Lung (tissue), 12 donors: ENCODE data around the gene MRNIP. TPM values are rescaled to one million over a fixed set of nuclear protein-coding genes. Genes with fewer than 3 reads are reported as not detected.

Experiments used
- ATAC-seq: fragments of 200-7000 bp; cut with Tn5 transposase; one replicate; pipeline ENCODE4 v1.9.1; 2020; ENCODE audit warnings: moderate number of reproducible peaks; ENCODE audit not compliant: insufficient read depth, low FRiP score
- DNase-seq, 3 donors: peaks; one replicate each; pipeline ENCODE4 v3.0.0-alpha.2; 2013 to 2017
- H3K27ac ChIP-seq, 2 donors: one replicate each; pipeline ENCODE4 v1.5.1; 2013; ENCODE audit warnings: mild to moderate bottlenecking in 2 of 2, moderate library complexity in 2 of 2, control low read depth in 1 of 2, inconsistent platforms in 1 of 2, low read depth in 1 of 2, low read length in 1 of 2
- H3K27me3 ChIP-seq, 3 donors: one replicate each; pipeline ENCODE4 v1.5.1; 2013; ENCODE audit warnings: low read length in 2 of 3; ENCODE audit not compliant: control insufficient read depth in 3 of 3, insufficient read depth in 3 of 3
- H3K36me3 ChIP-seq, 4 donors: one replicate each; pipeline ENCODE4 v1.5.1; 2013; ENCODE audit warnings: low read length in 4 of 4, mild to moderate bottlenecking in 1 of 4, moderate library complexity in 1 of 4; ENCODE audit not compliant: control insufficient read depth in 4 of 4, insufficient read depth in 4 of 4
- H3K4me1 ChIP-seq, 5 donors: one replicate each; pipeline ENCODE4 v1.5.1; 2013; ENCODE audit warnings: low read length in 5 of 5, mild to moderate bottlenecking in 2 of 5, moderate library complexity in 1 of 5; ENCODE audit not compliant: control insufficient read depth in 5 of 5, insufficient read depth in 5 of 5
- H3K4me3 ChIP-seq: one replicate; pipeline ENCODE4 v1.5.1; 2013; ENCODE audit warnings: mild to moderate bottlenecking, control low read depth, moderate library complexity
- H3K9ac ChIP-seq, 2 donors: one replicate each; pipeline ENCODE4 v1.5.1; 2013; ENCODE audit warnings: low read length in 2 of 2, control low read depth in 1 of 2; ENCODE audit not compliant: insufficient read depth in 1 of 2
- H3K9me3 ChIP-seq, 4 donors: one replicate each; pipeline ENCODE4 v1.5.1; 2013; ENCODE audit warnings: low read length in 3 of 4, mild to moderate bottlenecking in 1 of 4, moderate library complexity in 1 of 4; ENCODE audit not compliant: control insufficient read depth in 4 of 4, insufficient read depth in 3 of 4
- CTCF ChIP-seq: IDR thresholded peaks from 2 replicates; pipeline ENCODE4 v1.5.1; 2012; ENCODE audit warnings: mild to moderate bottlenecking; ENCODE audit errors: control extremely low read depth, extremely low read depth
- WGBS, 2 donors: extraction: QIAGEN DNeasy Blood & Tissue Kit; methylation state at CpG; one replicate each; pipeline ENCODE4 v1.1.7; 2013; 5-methylcytosine and 5-hydroxymethylcytosine counted together
- polyA plus RNA-seq, 2 donors: library from polyadenylated mRNA; stranded (reverse); fragments of 200-250 nt; gene quantifications; one replicate each; pipeline ENCODE4 v1.2.1, GENCODE V29; 2013
- total RNA-seq, 2 donors: library from RNA; depleted of rRNA in 1 of 2; stranded (reverse); fragments of >200 nt in 1 of 2; gene quantifications; one replicate each; pipeline ENCODE4 v1.2.1, GENCODE V29; 2014 to 2021
- donor health status: control.
- donor health status: control.
- donor health status: Bipolar disorder and iron deficiency.
- donor health status: healthy.
- donor health status: DM: yes; HTN: yes; CAD: no.

MRNIP gene
- total and polyA plus RNA-seq, 4 donors = 15.4 to 51.0 (median 35.4) TPM

GRCh38 chr5:179802950-179803562 is 55.6 kb downstream of the MRNIP start:
- peaks cover 0 to 34% (median 19%) of the 10 kb centered on the region in 4 donors for H3K36me3 ChIP-seq
- WGBS, 2 donors = 76 to 78% methylated on average over 11 of the region's 11 CpGs
- peaks cover 0 to 18% (median 7%) of the 10 kb centered on the region in 5 donors for H3K4me1 ChIP-seq
- no peak for TF ChIP-seq CTCF
- no peaks in the 10 kb centered on the region for H3K27me3 ChIP-seq
- H3K27ac ChIP-seq = no peak overlapping the region
- no peaks in the 10 kb centered on the region for H3K9me3 ChIP-seq
- DNase-seq = no peak
- ATAC-seq = no peak
- H3K4me3 ChIP-seq = no peak overlapping the region
- H3K9ac ChIP-seq = no peak overlapping the region

GRCh38 chr5:179802207-179802883 is 56.3 kb downstream of the MRNIP start:
- Histone ChIP-seq H3K4me3 (no peak overlapping the region), H3K27me3 (no peaks in the 10 kb centered on the region), H3K9ac (no peak overlapping the region), H3K27ac (no peak overlapping the region), H3K36me3 (peaks cover 0 to 39% (median 21%) of the 10 kb centered on the region in 4 donors), H3K9me3 (no peaks in the 10 kb centered on the region), H3K4me1 (peaks cover 0 to 16% (median 7%) of the 10 kb centered on the region in 5 donors)
- WGBS, 2 donors = 92 to 94% methylated on average over 19 of the region's 19 CpGs
- no peak for DNase-seq
- TF ChIP-seq CTCF = no peak
- no peak for ATAC-seq

GRCh38 chr5:179801304-179802206 is 57.1 kb downstream of the MRNIP start:
- no peak overlapping the region for H3K27ac ChIP-seq
- no peaks in the 10 kb centered on the region for H3K9me3 ChIP-seq
- H3K9ac ChIP-seq = no peak overlapping the region
- H3K4me1 ChIP-seq = peaks cover 0 to 19% (median 7%) of the 10 kb centered on the region in 5 donors
- H3K27me3 ChIP-seq = no peaks in the 10 kb centered on the region
- peaks cover 0 to 39% (median 21%) of the 10 kb centered on the region in 4 donors for H3K36me3 ChIP-seq
- DNase-seq = peak; percentile 59 to 78 (median 71)
- peak; percentile 9 for ATAC-seq
- peak; percentile 67 for TF ChIP-seq CTCF
- H3K4me3 ChIP-seq = no peak overlapping the region
- 65 to 71% methylated on average over 67 of the region's 67 CpGs for WGBS, 2 donors
